ACHN (cell line): Measurements from ENCODE around the gene CAPN5.
"Not testable (repeated sequence)": the region's sequence is repeated elsewhere in the genome, so short reads cannot be mapped to it uniquely, and the experiment has no call there.

Experiments
- DNase-seq: peaks from one replicate; pipeline ENCODE4 v3.0.0-alpha.2; 2015
- in situ Hi-C: cut with HindIII; loops from 2 replicates; pipeline ENCODE4 v1.10.0; 2017; ENCODE audit warnings: low sequenced_read_pairs, low pct_ligation_motif_present, low pct_unique_long_range_greater_than_20kb

The CAPN5 gene

DNA sequence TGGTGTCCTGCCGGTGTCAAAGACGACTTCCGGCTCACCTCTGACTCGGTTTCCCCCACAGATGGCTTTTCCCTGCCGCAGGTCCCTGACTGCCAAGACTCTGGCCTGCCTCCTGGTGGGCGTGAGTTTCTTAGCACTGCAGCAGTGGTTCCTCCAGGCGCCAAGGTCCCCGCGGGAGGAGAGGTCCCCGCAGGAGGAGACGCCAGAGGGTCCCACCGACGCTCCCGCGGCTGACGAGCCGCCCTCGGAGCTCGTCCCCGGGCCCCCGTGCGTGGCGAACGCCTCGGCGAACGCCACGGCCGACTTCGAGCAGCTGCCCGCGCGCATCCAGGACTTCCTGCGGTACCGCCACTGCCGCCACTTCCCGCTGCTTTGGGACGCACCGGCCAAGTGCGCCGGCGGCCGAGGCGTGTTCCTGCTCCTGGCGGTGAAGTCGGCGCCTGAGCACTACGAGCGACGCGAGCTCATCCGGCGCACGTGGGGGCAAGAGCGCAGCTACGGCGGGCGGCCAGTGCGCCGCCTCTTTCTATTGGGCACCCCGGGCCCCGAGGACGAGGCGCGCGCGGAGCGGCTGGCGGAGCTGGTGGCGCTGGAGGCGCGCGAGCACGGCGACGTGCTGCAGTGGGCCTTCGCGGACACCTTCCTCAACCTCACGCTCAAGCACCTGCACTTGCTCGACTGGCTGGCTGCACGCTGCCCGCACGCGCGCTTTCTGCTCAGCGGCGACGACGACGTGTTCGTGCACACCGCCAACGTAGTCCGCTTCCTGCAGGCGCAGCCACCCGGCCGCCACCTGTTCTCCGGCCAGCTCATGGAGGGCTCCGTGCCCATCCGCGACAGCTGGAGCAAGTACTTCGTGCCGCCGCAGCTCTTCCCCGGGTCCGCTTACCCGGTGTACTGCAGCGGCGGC, 27.0 kb upstream of the CAPN5 start:
- in situ Hi-C loops = no loop called here
- DNase-seq = peak; percentile 42

- no peak for DNase-seq
- in situ Hi-C loops = no loop called here
Measured at GRCh38 chr11:77040401-77040777, 26.4 kb upstream of the CAPN5 start.

GRCh38 chr11:77040889-77041288, 25.9 kb upstream of the CAPN5 start:
- in situ Hi-C loops = no loop called here
- DNase-seq = no peak

GRCh38 chr11:77042111-77042726, 24.6 kb upstream of the CAPN5 start:
- no peak for DNase-seq
- in situ Hi-C loops = no loop called here

- no peak for DNase-seq
- in situ Hi-C loops = no loop called here
Measured at GRCh38 chr11:77044356-77044755, 22.4 kb upstream of the CAPN5 start.

DNA sequence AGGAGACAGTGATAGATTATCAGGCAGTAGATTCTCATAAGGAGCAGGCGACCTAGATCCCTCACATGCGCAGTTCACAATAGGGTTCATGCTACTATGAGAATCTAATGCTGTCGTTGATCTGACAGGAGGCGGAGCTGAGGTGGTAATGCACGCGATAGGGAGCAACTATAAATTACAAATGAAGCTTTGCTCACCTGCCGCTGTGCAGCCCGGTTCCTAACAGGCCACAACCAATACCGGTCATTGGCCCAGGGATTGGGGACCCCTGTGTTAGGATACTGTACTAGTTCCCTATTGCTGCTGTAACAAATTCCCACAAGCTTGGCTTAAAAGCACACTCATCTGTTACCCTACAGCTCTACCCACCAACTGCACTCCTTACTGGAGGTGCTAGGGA, 21.9 kb upstream of the CAPN5 start:
- in situ Hi-C loops = no loop called here
- no peak for DNase-seq

- in situ Hi-C loops = no loop called here
- DNase-seq = peak; percentile 42
Measured at GRCh38 chr11:77046060-77046501, 20.7 kb upstream of the CAPN5 start.

- in situ Hi-C loops = no loop called here
- DNase-seq = peak; percentile 89
Measured at GRCh38 chr11:77047007-77047927, 19.5 kb upstream of the CAPN5 start.

- in situ Hi-C loops, DNase-seq: not testable (repeated sequence)
Measured at GRCh38 chr11:77047928-77048446, 18.8 kb upstream of the CAPN5 start.

DNA sequence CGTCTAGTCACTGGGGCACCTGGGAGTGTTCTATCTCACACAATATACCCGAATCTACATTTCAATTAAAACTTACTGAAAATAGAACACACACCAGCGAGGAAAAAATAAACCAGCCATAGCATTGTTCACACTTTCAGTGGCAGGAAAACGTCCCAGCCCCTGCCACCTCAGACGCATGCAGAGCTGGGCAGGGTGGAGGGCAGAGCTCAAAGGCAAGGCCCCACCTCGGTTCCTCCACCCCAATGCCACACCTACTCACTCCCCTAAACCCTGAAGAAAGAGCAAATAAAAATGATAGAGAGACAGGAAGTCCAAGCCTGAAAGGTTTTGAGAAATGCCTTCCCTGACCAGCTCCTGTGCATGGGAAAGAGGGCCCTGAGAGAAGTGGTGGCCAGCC, 17.7 kb upstream of the CAPN5 start:
- in situ Hi-C loops = no loop called here
- DNase-seq = no peak

DNA sequence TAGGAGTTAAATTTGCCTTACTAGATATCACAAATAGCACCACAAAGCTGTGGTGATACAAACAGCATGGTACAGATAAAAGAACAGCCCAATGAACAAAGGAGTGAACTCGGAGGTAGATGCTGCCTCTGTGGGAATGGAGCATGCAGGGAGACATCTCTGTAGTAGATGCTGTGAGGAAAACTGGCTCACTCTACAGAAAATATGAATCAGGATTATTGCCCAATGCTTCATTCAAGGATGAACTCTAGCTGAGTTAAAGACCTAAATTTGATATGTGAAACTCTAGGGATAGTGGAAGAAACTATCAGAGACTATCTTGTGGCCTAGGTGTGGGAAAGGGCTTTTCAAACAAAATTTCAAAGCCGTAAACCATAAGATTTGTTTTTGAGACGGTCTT, 15.3 kb upstream of the CAPN5 start:
- in situ Hi-C loops = no loop called here

DNA sequence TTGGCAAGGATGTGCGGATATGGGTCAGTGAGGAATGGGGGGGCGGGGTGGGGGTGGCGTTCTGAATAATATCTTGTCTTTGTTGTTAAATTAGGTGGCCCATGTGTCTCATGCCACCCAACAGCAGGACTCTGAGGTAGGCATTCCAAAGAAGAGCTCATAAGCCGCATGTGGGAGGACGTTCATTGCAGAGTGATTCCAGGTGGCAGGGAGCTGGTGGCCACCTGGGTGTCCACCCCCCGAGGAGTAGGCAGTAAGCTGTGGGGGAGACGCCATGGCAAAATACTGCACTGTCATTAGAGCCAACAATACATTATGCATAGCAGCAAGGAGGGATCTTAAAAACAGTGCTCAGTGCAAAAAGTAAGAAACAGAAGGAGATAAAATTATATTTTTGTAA, 14.3 kb upstream of the CAPN5 start:
- in situ Hi-C loops = no loop called here

More for the DNA sequence above, 15.3 kb upstream of the CAPN5 start:
- no peak for DNase-seq

GRCh38 chr11:77053217-77054015, 13.4 kb upstream of the CAPN5 start:
- no peak for DNase-seq
- in situ Hi-C loops = no loop called here

More for the DNA sequence above, 14.3 kb upstream of the CAPN5 start:
- DNase-seq = no peak

GRCh38 chr11:77054084-77054483, 12.7 kb upstream of the CAPN5 start:
- in situ Hi-C loops = no loop called here
- DNase-seq = no peak

- no peak for DNase-seq
- in situ Hi-C loops = no loop called here
Measured at GRCh38 chr11:77055101-77055561, 11.6 kb upstream of the CAPN5 start.

- DNase-seq = no peak
- in situ Hi-C loops = no loop called here
Measured at GRCh38 chr11:77055913-77056312, 10.9 kb upstream of the CAPN5 start.

- DNase-seq = no peak
- in situ Hi-C loops = no loop called here
Measured at GRCh38 chr11:77056814-77057402, 9.9 kb upstream of the CAPN5 start.
